ENCODE data around the gene RPS15A. TPM values are rescaled to one million over a fixed set of nuclear protein-coding genes. Genes with fewer than 3 reads are reported as not detected.

RPS15A gene
- total RNA-seq, 6 experiments from 2014 or later, result 1,092 to 1,264 (median 1,201) TPM

- Mint-ChIP-seq H3K4me3 (no peak overlapping the region), H3K36me3 (ENCODE audit: low read depth) (peaks cover 34% of the 10 kb centered on the region), H3K27ac (no peak overlapping the region), H3K4me1 (ENCODE audit: low read depth) (no peaks in the 10 kb centered on the region; the same call in 1 of the 2 replicates), H3K9me3 (no peaks in the 10 kb centered on the region), H3K27me3 (ENCODE audit: insufficient read depth) (no peaks in the 10 kb centered on the region)
- no peak for DNase-seq
- TF ChIP-seq, protein P1, sequence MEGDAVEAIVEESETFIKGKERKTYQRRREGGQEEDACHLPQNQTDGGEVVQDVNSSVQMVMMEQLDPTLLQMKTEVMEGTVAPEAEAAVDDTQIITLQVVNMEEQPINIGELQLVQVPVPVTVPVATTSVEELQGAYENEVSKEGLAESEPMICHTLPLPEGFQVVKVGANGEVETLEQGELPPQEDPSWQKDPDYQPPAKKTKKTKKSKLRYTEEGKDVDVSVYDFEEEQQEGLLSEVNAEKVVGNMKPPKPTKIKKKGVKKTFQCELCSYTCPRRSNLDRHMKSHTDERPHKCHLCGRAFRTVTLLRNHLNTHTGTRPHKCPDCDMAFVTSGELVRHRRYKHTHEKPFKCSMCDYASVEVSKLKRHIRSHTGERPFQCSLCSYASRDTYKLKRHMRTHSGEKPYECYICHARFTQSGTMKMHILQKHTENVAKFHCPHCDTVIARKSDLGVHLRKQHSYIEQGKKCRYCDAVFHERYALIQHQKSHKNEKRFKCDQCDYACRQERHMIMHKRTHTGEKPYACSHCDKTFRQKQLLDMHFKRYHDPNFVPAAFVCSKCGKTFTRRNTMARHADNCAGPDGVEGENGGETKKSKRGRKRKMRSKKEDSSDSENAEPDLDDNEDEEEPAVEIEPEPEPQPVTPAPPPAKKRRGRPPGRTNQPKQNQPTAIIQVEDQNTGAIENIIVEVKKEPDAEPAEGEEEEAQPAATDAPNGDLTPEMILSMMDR (IDR thresholded peaks at IDR 0.05), result no peak
Observed at GRCh38 chr16:18816286-18816685, 26.2 kb upstream of the RPS15A start.

DNA sequence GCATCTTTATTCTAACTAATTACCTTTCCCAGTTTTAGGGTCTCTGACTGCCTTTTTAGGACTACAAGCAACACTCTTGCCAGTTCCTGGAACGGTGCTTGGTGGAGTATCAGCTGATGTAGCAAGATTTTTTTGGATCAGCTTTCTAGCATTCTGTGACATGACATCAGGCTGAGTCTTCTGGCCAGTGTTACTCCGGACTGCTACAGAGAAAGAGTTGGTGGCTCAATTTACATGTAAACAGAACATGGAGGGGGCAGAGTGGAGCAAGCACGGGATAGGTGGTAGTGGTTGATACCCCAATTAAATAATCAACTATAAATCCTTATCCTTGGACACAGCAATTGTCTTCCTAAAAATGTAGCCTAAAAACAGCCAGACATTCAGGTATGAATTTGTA lies 21.8 kb upstream of the RPS15A start:
- Mint-ChIP-seq H3K27ac (no peak overlapping the region), H3K27me3 (ENCODE audit: insufficient read depth) (no peaks in the 10 kb centered on the region), H3K4me3 (no peak overlapping the region), H3K9me3 (no peaks in the 10 kb centered on the region), H3K36me3 (ENCODE audit: low read depth) (peaks cover 42% of the 10 kb centered on the region), H3K4me1 (ENCODE audit: low read depth) (no peaks in the 10 kb centered on the region)
- DNase-seq, result no peak
- TF ChIP-seq, protein P1 (IDR thresholded peaks at IDR 0.05), result no peak

- no peaks in the 10 kb centered on the region for H3K9me3 Mint-ChIP-seq
Observed at GRCh38 chr16:18809165-18809564, 19.0 kb upstream of the RPS15A start.

GRCh38 chr16:18805257-18805773 lies 15.2 kb upstream of the RPS15A start:
- Mint-ChIP-seq H3K27me3 (ENCODE audit: insufficient read depth) (peaks cover 16% of the 10 kb centered on the region), H3K4me1 (ENCODE audit: low read depth) (peaks cover 40% of the 10 kb centered on the region), H3K36me3 (ENCODE audit: low read depth) (peaks cover 45% of the 10 kb centered on the region), H3K4me3 (no peak overlapping the region), H3K27ac (peak overlapping the region; percentile 79; the same call in 1 of the 2 replicates), H3K9me3 (peaks cover 8% of the 10 kb centered on the region)
- TF ChIP-seq, protein P1 (IDR thresholded peaks at IDR 0.05), result no peak
- no peak for DNase-seq

More at GRCh38 chr16:18809165-18809564, 19.0 kb upstream of the RPS15A start:
- TF ChIP-seq, protein P1 (IDR thresholded peaks at IDR 0.05), result no peak
- Mint-ChIP-seq H3K4me1 (ENCODE audit: low read depth) (peaks cover 22% of the 10 kb centered on the region), H3K27me3 (ENCODE audit: insufficient read depth) (no peaks in the 10 kb centered on the region; the same call in 1 of the 2 replicates), H3K36me3 (ENCODE audit: low read depth) (peaks cover 40% of the 10 kb centered on the region), H3K4me3 (no peak overlapping the region), H3K27ac (no peak overlapping the region)
- no peak for DNase-seq

DNA sequence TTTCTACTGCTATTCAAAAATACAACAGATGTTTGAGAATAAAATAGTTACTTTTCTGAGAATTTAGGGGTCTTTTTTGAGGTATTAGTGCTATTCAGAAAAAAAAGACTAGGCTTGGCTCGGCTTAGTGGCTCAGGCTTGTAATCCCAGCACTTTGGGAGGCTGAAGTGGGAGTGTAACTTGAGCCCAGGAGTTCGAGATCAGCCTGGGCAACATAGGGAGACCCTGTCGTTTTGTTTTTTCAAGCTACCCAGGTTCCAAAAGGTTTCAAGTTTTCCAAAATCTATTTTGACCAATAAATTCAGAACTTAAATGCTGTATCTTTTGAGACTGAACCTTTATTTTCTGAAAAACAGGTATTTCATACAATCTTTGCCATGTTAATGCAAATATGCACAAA lies 14.4 kb upstream of the RPS15A start:
- Mint-ChIP-seq H3K9me3 (peaks cover 8% of the 10 kb centered on the region), H3K27ac (peak overlapping the region; percentile 79), H3K4me1 (ENCODE audit: low read depth) (peaks cover 48% of the 10 kb centered on the region), H3K4me3 (no peak overlapping the region), H3K36me3 (ENCODE audit: low read depth) (peaks cover 47% of the 10 kb centered on the region), H3K27me3 (ENCODE audit: insufficient read depth) (peaks cover 16% of the 10 kb centered on the region)
- TF ChIP-seq, protein P1 (IDR thresholded peaks at IDR 0.05), result no peak
- DNase-seq, result no peak

Data from HFFc6 (cell line).